ENCODE measurements around the gene UBTF. TPM values are rescaled to one million over a fixed set of nuclear protein-coding genes. Genes with fewer than 3 reads are reported as not detected.
A peak's percentile ranks its signal among the peaks of the same experiment; 100 is the strongest.

The UBTF gene
- total RNA-seq, 1 donor: 49.6 TPM

GRCh38 chr17:44177640-44178039 is 41.8 kb downstream of the UBTF start:
- H3K9me3 ChIP-seq (ENCODE audit: low read depth, low read length): no peaks in the 10 kb centered on the region
- no peak for TF ChIP-seq CTCF (IDR thresholded peaks at IDR 0.05; ENCODE audit: extremely low read depth, low read depth, low read length)
- H2AFZ ChIP-seq (ENCODE audit: low read length): no peak overlapping the region
- no peak overlapping the region for H3K4me2 ChIP-seq (ENCODE audit: insufficient read depth, low read length)
- no peaks in the 10 kb centered on the region for H3K27me3 ChIP-seq (ENCODE audit: insufficient read depth, low read length)
- H3K79me2 ChIP-seq (ENCODE audit: insufficient read depth, low read length): peaks cover 3% of the 10 kb centered on the region
- no peaks in the 10 kb centered on the region for H4K20me1 ChIP-seq (ENCODE audit: insufficient read depth, low read length)
- DNase-seq (ENCODE audit: insufficient read length, low spot score, missing footprints): peak; percentile 80
- H3K4me3 ChIP-seq (ENCODE audit: insufficient read depth, low read length): no peak overlapping the region
- peaks cover 15% of the 10 kb centered on the region for H3K36me3 ChIP-seq (ENCODE audit: insufficient read depth, low read length)
- no peak overlapping the region for H3K27ac ChIP-seq (ENCODE audit: low read depth, low read length)
- H3K4me1 ChIP-seq (ENCODE audit: insufficient read depth, low read length): no peaks in the 10 kb centered on the region

- Histone ChIP-seq H3K36me3 (ENCODE audit: insufficient read depth, low read length) (peaks cover 8% of the 10 kb centered on the region), H3K79me2 (ENCODE audit: insufficient read depth, low read length) (no peaks in the 10 kb centered on the region), H3K4me2 (ENCODE audit: insufficient read depth, low read length) (no peak overlapping the region), H3K9me3 (ENCODE audit: low read depth, low read length) (no peaks in the 10 kb centered on the region), H4K20me1 (ENCODE audit: insufficient read depth, low read length) (no peaks in the 10 kb centered on the region), H3K4me1 (ENCODE audit: insufficient read depth, low read length) (no peaks in the 10 kb centered on the region), H2AFZ (ENCODE audit: low read length) (no peak overlapping the region), H3K27me3 (ENCODE audit: insufficient read depth, low read length) (no peaks in the 10 kb centered on the region), H3K4me3 (ENCODE audit: insufficient read depth, low read length) (no peak overlapping the region), H3K27ac (ENCODE audit: low read depth, low read length) (no peak overlapping the region)
- DNase-seq (ENCODE audit: insufficient read length, low spot score, missing footprints): peak; percentile 80
- no peak for TF ChIP-seq CTCF (IDR thresholded peaks at IDR 0.05; ENCODE audit: extremely low read depth, low read depth, low read length)
Observed at GRCh38 chr17:44176671-44177501, 42.6 kb downstream of the UBTF start.

GRCh38 chr17:44176257-44176656 is 43.2 kb downstream of the UBTF start:
- Histone ChIP-seq H3K4me3 (ENCODE audit: insufficient read depth, low read length) (no peak overlapping the region), H3K79me2 (ENCODE audit: insufficient read depth, low read length) (no peaks in the 10 kb centered on the region), H4K20me1 (ENCODE audit: insufficient read depth, low read length) (no peaks in the 10 kb centered on the region), H3K4me1 (ENCODE audit: insufficient read depth, low read length) (no peaks in the 10 kb centered on the region), H3K36me3 (ENCODE audit: insufficient read depth, low read length) (peaks cover 6% of the 10 kb centered on the region), H3K27me3 (ENCODE audit: insufficient read depth, low read length) (no peaks in the 10 kb centered on the region), H3K4me2 (ENCODE audit: insufficient read depth, low read length) (no peak overlapping the region), H3K27ac (ENCODE audit: low read depth, low read length) (no peak overlapping the region), H2AFZ (ENCODE audit: low read length) (no peak overlapping the region), H3K9me3 (ENCODE audit: low read depth, low read length) (no peaks in the 10 kb centered on the region)
- peak; percentile 96 for DNase-seq (ENCODE audit: insufficient read length, low spot score, missing footprints)
- no peak for TF ChIP-seq CTCF (IDR thresholded peaks at IDR 0.05; ENCODE audit: extremely low read depth, low read depth, low read length)

- H2AFZ ChIP-seq (ENCODE audit: low read length): no peak overlapping the region
- peaks cover 9% of the 10 kb centered on the region for H3K4me1 ChIP-seq (ENCODE audit: insufficient read depth, low read length)
- H3K4me3 ChIP-seq (ENCODE audit: insufficient read depth, low read length): no peak overlapping the region
- no peaks in the 10 kb centered on the region for H3K27me3 ChIP-seq (ENCODE audit: insufficient read depth, low read length)
- peaks cover 6% of the 10 kb centered on the region for H3K36me3 ChIP-seq (ENCODE audit: insufficient read depth, low read length)
- no peaks in the 10 kb centered on the region for H3K79me2 ChIP-seq (ENCODE audit: insufficient read depth, low read length)
- peak; percentile 53 for DNase-seq (ENCODE audit: insufficient read length, low spot score, missing footprints)
- no peak overlapping the region for H3K27ac ChIP-seq (ENCODE audit: low read depth, low read length)
- TF ChIP-seq CTCF (IDR thresholded peaks at IDR 0.05; ENCODE audit: extremely low read depth, low read depth, low read length): no peak
- H4K20me1 ChIP-seq (ENCODE audit: insufficient read depth, low read length): no peaks in the 10 kb centered on the region
- H3K9me3 ChIP-seq (ENCODE audit: low read depth, low read length): no peaks in the 10 kb centered on the region
- no peak overlapping the region for H3K4me2 ChIP-seq (ENCODE audit: insufficient read depth, low read length)
Observed at GRCh38 chr17:44174427-44174826, 45.0 kb downstream of the UBTF start.
